K562 (cell line): ENCODE measurements around the gene DENND1A. TPM values are rescaled to one million over a fixed set of nuclear protein-coding genes. Genes with fewer than 3 reads are reported as not detected.
"Not testable (repeated sequence)": the region's sequence is repeated elsewhere in the genome, so short reads cannot be mapped to it uniquely, and the experiment has no call there.

Experiments
- ATAC-seq: fragments of 200-7000 bp; cut with Tn5 transposase; 3 replicates; pipeline ENCODE4 v1.9.1; 2020; ENCODE audit warnings: moderate library complexity
- BruUV-seq: library from RNA; stranded (reverse); fragments of 400-500 nt; replicated peaks from 2 replicates; lab custom pipeline; 2021; lab: Mats Ljungman, UMichigan
- CTCF ChIA-PET: fragments of 300-600 bp; formaldehyde crosslinking; extraction: SDS; loops from one replicate; lab custom pipeline; 2021; ENCODE audit warnings: low intra/inter-chr PET ratio; lab: Yijun Ruan, JAX
- POLR2A ChIA-PET: fragments of 300-600, 350-650 bp; sonication (Branson Sonifier 250); formaldehyde crosslinking; extraction: SDS; loops from one replicate; lab custom pipeline; 2021; ENCODE audit warnings: antibody characterized with exemption, inconsistent platforms; lab: Yijun Ruan, JAX
- DNase-seq, 4 experiments: peaks; one replicate each; pipeline versions ENCODE4 v3.0.0 to v3.0.0-alpha.2; 2011 to 2018; ENCODE audit warnings: low spot score in 3 of 4, mixed read lengths in 3 of 4; ENCODE audit errors: extremely low read depth in 1 of 4
- FAIRE-seq: peaks from 2 replicates; lab custom pipeline; 2011; peaks lifted over from hg19 to GRCh38; lab: Jason Lieb, UNC
- H2AFZ ChIP-seq: 2 replicates; pipeline ENCODE4 v1.6.0; 2011; ENCODE audit warnings: low read depth, low read length, control low read depth, inconsistent platforms
- H3K27ac ChIP-seq: fragments of 200-600 bp; 3 replicates; pipeline ENCODE4 v1.8.0; 2011; ENCODE audit warnings: low read depth, mild to moderate bottlenecking, control low read depth, inconsistent platforms, low read length, moderate library complexity, mixed read lengths; ENCODE audit errors: extremely low read depth
- H3K27me3 ChIP-seq, 2 experiments: fragments of 300-600 bp in 1 of 2; 2 replicates in 1 of 2; 3 replicates in 1 of 2; pipeline versions ENCODE4 v1.6.0 to v1.8.0; 2011; ENCODE audit warnings: inconsistent platforms in 2 of 2, low read length in 2 of 2, mild to moderate bottlenecking in 1 of 2, mixed read lengths in 1 of 2, moderate library complexity in 1 of 2; ENCODE audit not compliant: control insufficient read depth in 2 of 2, insufficient read depth in 2 of 2
- H3K36me3 ChIP-seq: fragments of 300-600 bp; 3 replicates; pipeline ENCODE4 v1.8.0; 2011; ENCODE audit warnings: mild to moderate bottlenecking, low read length, inconsistent platforms; ENCODE audit not compliant: control insufficient read depth, insufficient read depth
- H3K4me1 ChIP-seq, 2 experiments: fragments of 200-600 bp in 1 of 2; replicated peaks in 1 of 2; 2 replicates in 1 of 2; 3 replicates in 1 of 2; pipeline versions ENCODE4 v1.5.1 to v1.8.0; 2011; ENCODE audit warnings: inconsistent platforms in 2 of 2, low read length in 2 of 2, mild to moderate bottlenecking in 1 of 2, mixed read lengths in 1 of 2, moderate library complexity in 1 of 2; ENCODE audit not compliant: control insufficient read depth in 2 of 2, insufficient read depth in 2 of 2
- H3K4me2 ChIP-seq: 2 replicates; pipeline ENCODE4 v1.6.1; 2011; ENCODE audit warnings: low read length, control low read depth, inconsistent platforms, mixed read lengths; ENCODE audit not compliant: insufficient read depth
- H3K4me3 ChIP-seq: fragments of 200-600 bp; sonication (generic), shearing (Covaris generic); 2 replicates; pipeline ENCODE4 v1.5.1; 2016; ENCODE audit warnings: control low read depth, inconsistent platforms
- H3K79me2 ChIP-seq: fragments of 200-600 bp; 3 replicates; pipeline ENCODE4 v1.8.0; 2011; ENCODE audit warnings: low read length, inconsistent platforms; ENCODE audit not compliant: control insufficient read depth, insufficient read depth
- H3K9ac ChIP-seq, 2 experiments: 2 replicates each; pipeline versions ENCODE4 v1.6.0 to v1.6.1; 2011; ENCODE audit warnings: low read depth in 2 of 2, low read length in 2 of 2, control low read depth in 1 of 2, inconsistent platforms in 1 of 2, mild to moderate bottlenecking in 1 of 2, mixed read lengths in 1 of 2; ENCODE audit not compliant: insufficient read depth in 1 of 2
- H3K9me1 ChIP-seq: one replicate; pipeline ENCODE4 v1.6.0; 2011; ENCODE audit warnings: inconsistent platforms, mild to moderate bottlenecking, low read length, moderate library complexity; ENCODE audit not compliant: control insufficient read depth, insufficient read depth
- H3K9me3 ChIP-seq: replicated peaks from 2 replicates; pipeline ENCODE4 v1.5.1; 2011; ENCODE audit warnings: low read depth, low read length, inconsistent platforms; ENCODE audit not compliant: control insufficient read depth, insufficient read depth
- H4K20me1 ChIP-seq: replicated peaks from 2 replicates; pipeline ENCODE4 v1.6.1; 2011; ENCODE audit warnings: low read length, inconsistent platforms, mixed read lengths; ENCODE audit not compliant: control insufficient read depth, insufficient read depth
- GMEB1 ChIP-seq: fragments of 250-450 bp; sonication (Bioruptor Pico); IDR thresholded peaks from 2 replicates; pipeline ENCODE4 v1.4.0; 2020; ENCODE audit warnings: mild to moderate bottlenecking
- RBM25 ChIP-seq: fragments of 200-400 bp; formaldehyde crosslinking; IDR thresholded peaks from 2 replicates; pipeline ENCODE4 v1.6.1; 2018; ENCODE audit warnings: low read length, low read depth, moderate library complexity; ENCODE audit not compliant: severe bottlenecking
- WGBS: fragments of 100-300 bp; shearing (Covaris generic); methylation state at CpG from one replicate; pipeline ENCODE4 v1.1.6; 2016; ENCODE audit warnings: low coverage, mixed read lengths; ENCODE audit not compliant: insufficient coverage; ENCODE audit errors: missing lambda C conversion rate; 5-methylcytosine and 5-hydroxymethylcytosine counted together
- in situ Hi-C: fragments of 300-500 bp; cut with MboI; formaldehyde crosslinking; loops from 4 replicates; pipeline ENCODE4 v1.15.0; 2018; ENCODE audit warnings: inconsistent platforms, mixed read lengths
- intact Hi-C: fragments of 100-400 bp; cut with micrococcal nuclease; formaldehyde crosslinking; loops from 2 replicates; pipeline ENCODE4 v1.14.2; 2022
- polyA plus RNA-seq, 8 experiments: library from polyadenylated mRNA; depleted of rRNA in 4 of 8; stranded (reverse) in 5 of 8; unstranded in 3 of 8; fragments of >200 nt; fragmentation: Nextera tagmentation in 2 of 8; fragmentation: Illumina TruSeq in 1 of 8; extraction: Ambion mirVana in 2 of 8; extraction: Trizol in 1 of 8; gene quantifications; 2 replicates each; pipeline versions ENCODE4 v1.2.1 to v1.2.3, GENCODE V29; 2011 to 2014; ENCODE audit warnings: inconsistent platforms in 1 of 8, missing spikeins in 1 of 8
- total RNA-seq, 7 experiments: library from RNA; depleted of rRNA in 6 of 7; stranded (reverse); fragments of >200 nt in 6 of 7; fragmentation: Illumina TruSeq in 2 of 7; extraction: Trizol in 2 of 7; gene quantifications; 2 replicates each; pipeline versions ENCODE4 v1.2.1 to v1.2.3, GENCODE V29; 2011 to 2021; ENCODE audit warnings: low replicate concordance in 1 of 7

The DENND1A gene
- total and polyA plus RNA-seq, 9 of the 15 experiments (the other 6 are each of a cell fraction or from before 2014, with no cell fraction given): 7.6 to 29.5 (median 15.7) TPM

GRCh38 chr9:123911024-123911423, 18.9 kb downstream of the DENND1A start:
- no peak overlapping the region for H2AFZ ChIP-seq
- no peak overlapping the region for H3K4me2 ChIP-seq
- H3K4me1 ChIP-seq: peaks cover 0 to 5% of the 10 kb centered on the region in 2 experiments; a peak in 1 of 5 replicates
- H3K36me3 ChIP-seq: no peaks in the 10 kb centered on the region
- no peaks in the 10 kb centered on the region for H3K9me1 ChIP-seq
- no peaks in the 10 kb centered on the region for H3K27me3 ChIP-seq
- no TSS peak for BruUV-seq
- POLR2A ChIA-PET: interaction anchor here (0.7 kb wide), 1 partner anchor 8 kb away, joined by 3 read pairs; no protein-coding TSS in a partner anchor
- FAIRE-seq: no peak
- H3K9ac ChIP-seq: no peak overlapping the region
- no peaks in the 10 kb centered on the region; the same call in 1 of the 2 replicates for H3K9me3 ChIP-seq
- no peak for DNase-seq
- peaks cover 25% of the 10 kb centered on the region; the same call in 2 of the 3 replicates for H3K79me2 ChIP-seq
- CTCF ChIA-PET: no interaction called here
- TF ChIP-seq RBM25 (peak; percentile 10), GMEB1 (CRISPR knock-in tag) (no peak)
- TF ChIP-seq, all 486 proteins: peak for 1
- intact Hi-C loops: no loop called here
- 88% methylated on average over 1 of the region's 1 CpG for WGBS
- Histone ChIP-seq H3K27ac (no peak overlapping the region), H3K4me3 (no peak overlapping the region), H4K20me1 (no peaks in the 10 kb centered on the region)
- in situ Hi-C loops: no loop called here
- no peak for ATAC-seq

GRCh38 chr9:123909192-123909591, 20.7 kb downstream of the DENND1A start:
- H3K79me2 ChIP-seq: peaks cover 13% of the 10 kb centered on the region; the same call in 2 of the 3 replicates
- in situ Hi-C loops, BruUV-seq, H3K36me3 ChIP-seq, POLR2A ChIA-PET, ATAC-seq, H3K27me3 ChIP-seq, H3K9ac ChIP-seq, FAIRE-seq, H4K20me1 ChIP-seq, H3K4me3 ChIP-seq, H3K9me1 ChIP-seq, DNase-seq, H3K27ac ChIP-seq, H3K9me3 ChIP-seq, CTCF ChIA-PET, H3K4me2 ChIP-seq, H3K4me1 ChIP-seq, intact Hi-C loops, H2AFZ ChIP-seq: not testable (repeated sequence)
- 94% methylated on average over 3 of the region's 4 CpGs for WGBS

GRCh38 chr9:123903550-123903949, 26.4 kb downstream of the DENND1A start:
- in situ Hi-C loops, FAIRE-seq, CTCF ChIA-PET, H3K27ac ChIP-seq, ATAC-seq, intact Hi-C loops, H3K9me1 ChIP-seq, POLR2A ChIA-PET, BruUV-seq, H3K36me3 ChIP-seq, H3K4me3 ChIP-seq, H3K9me3 ChIP-seq, H2AFZ ChIP-seq, DNase-seq, H3K27me3 ChIP-seq, H3K4me2 ChIP-seq, H3K4me1 ChIP-seq, H3K9ac ChIP-seq, H4K20me1 ChIP-seq: not testable (repeated sequence)
- 100% methylated on average over 6 of the region's 18 CpGs for WGBS
- peaks cover 15% of the 10 kb centered on the region for H3K79me2 ChIP-seq
